Peyer's patch (tissue), 4 donors: ENCODE results near the gene APRT.

Experiments
- CTCF ChIP-seq, 6 experiments: fragments of 450-650 bp in 4 of 6; fragments of 200-600 bp in 2 of 6; sonication (generic) in 1 of 6; IDR thresholded peaks; one replicate each; pipeline ENCODE4 v1.5.1; 2017 to 2019; ENCODE audit warnings: antibody characterized with exemption in 6 of 6, mild to moderate bottlenecking in 3 of 6, moderate library complexity in 1 of 6
- POLR2A ChIP-seq, 2 donors: fragments of 450-650 bp; IDR thresholded peaks; one replicate each; pipeline ENCODE4 v1.5.1; 2017; ENCODE audit warnings: antibody characterized with exemption in 2 of 2, mild to moderate bottlenecking in 2 of 2, moderate library complexity in 2 of 2

GRCh38 chr16:88822281-88823040, 10.7 kb upstream of the APRT start:
- no peak for TF ChIP-seq POLR2A (IDR thresholded peaks at IDR 0.05)
- TF ChIP-seq CTCF (IDR thresholded peaks at IDR 0.05) = no peak
